Measurements from ENCODE around the gene PYGB.

The PYGB gene

GRCh38 chr20:25316506-25317190, 68.8 kb downstream of the PYGB start:
- WGBS = 97% methylated on average over 11 of the region's 11 CpGs
- peaks cover 28% of the 10 kb centered on the region for H3K36me3 ChIP-seq (ENCODE audit: insufficient read depth, low read length)

GRCh38 chr20:25317351-25318075, 69.6 kb downstream of the PYGB start:
- H3K9ac ChIP-seq (ENCODE audit: low read depth, low read length) = no peak overlapping the region
- H3K36me3 ChIP-seq (ENCODE audit: insufficient read depth, low read length) = peaks cover 34% of the 10 kb centered on the region
- WGBS = 91% methylated on average over 17 of the region's 17 CpGs
- H3K4me1 ChIP-seq (ENCODE audit: insufficient read depth, low read length) = no peaks in the 10 kb centered on the region
- no peak overlapping the region for H3K27ac ChIP-seq (ENCODE audit: low read depth, low read length)
- no peaks in the 10 kb centered on the region for H3K9me3 ChIP-seq (ENCODE audit: insufficient read depth, low read depth, low read length)
- H3K4me3 ChIP-seq (ENCODE audit: low read length) = no peak overlapping the region
- H3K27me3 ChIP-seq (ENCODE audit: insufficient read depth, low read length) = no peaks in the 10 kb centered on the region

More at GRCh38 chr20:25316506-25317190, 68.8 kb downstream of the PYGB start:
- Histone ChIP-seq H3K9me3 (ENCODE audit: insufficient read depth, low read depth, low read length) (no peaks in the 10 kb centered on the region), H3K4me3 (ENCODE audit: low read length) (no peak overlapping the region), H3K27ac (ENCODE audit: low read depth, low read length) (no peak overlapping the region), H3K4me1 (ENCODE audit: insufficient read depth, low read length) (no peaks in the 10 kb centered on the region), H3K9ac (ENCODE audit: low read depth, low read length) (no peak overlapping the region), H3K27me3 (ENCODE audit: insufficient read depth, low read length) (no peaks in the 10 kb centered on the region)

- H3K4me3 ChIP-seq (ENCODE audit: low read length) = no peak overlapping the region
- H3K27me3 ChIP-seq (ENCODE audit: insufficient read depth, low read length) = no peaks in the 10 kb centered on the region
- H3K4me1 ChIP-seq (ENCODE audit: insufficient read depth, low read length) = no peaks in the 10 kb centered on the region
- H3K9me3 ChIP-seq (ENCODE audit: insufficient read depth, low read depth, low read length) = no peaks in the 10 kb centered on the region
- H3K27ac ChIP-seq (ENCODE audit: low read depth, low read length) = no peak overlapping the region
- peaks cover 41% of the 10 kb centered on the region for H3K36me3 ChIP-seq (ENCODE audit: insufficient read depth, low read length)
- 92% methylated on average over 16 of the region's 16 CpGs for WGBS
- H3K9ac ChIP-seq (ENCODE audit: low read depth, low read length) = no peak overlapping the region
Measured at GRCh38 chr20:25318471-25319240, 70.8 kb downstream of the PYGB start.

- Histone ChIP-seq H3K36me3 (ENCODE audit: insufficient read depth, low read length) (peaks cover 35% of the 10 kb centered on the region), H3K4me3 (ENCODE audit: low read length) (no peak overlapping the region), H3K27me3 (ENCODE audit: insufficient read depth, low read length) (no peaks in the 10 kb centered on the region), H3K9me3 (ENCODE audit: insufficient read depth, low read depth, low read length) (no peaks in the 10 kb centered on the region), H3K9ac (ENCODE audit: low read depth, low read length) (no peak overlapping the region), H3K4me1 (ENCODE audit: insufficient read depth, low read length) (peaks cover 5% of the 10 kb centered on the region; the same call in 1 of the 2 replicates), H3K27ac (ENCODE audit: low read depth, low read length) (no peak overlapping the region)
- 94% methylated on average over 11 of the region's 11 CpGs for WGBS
Measured at GRCh38 chr20:25319241-25320034, 71.6 kb downstream of the PYGB start.

- 91% methylated on average over 13 of the region's 13 CpGs for WGBS
- peaks cover 5% of the 10 kb centered on the region; the same call in 1 of the 2 replicates for H3K4me1 ChIP-seq (ENCODE audit: insufficient read depth, low read length)
- H3K9me3 ChIP-seq (ENCODE audit: insufficient read depth, low read depth, low read length) = no peaks in the 10 kb centered on the region
- no peaks in the 10 kb centered on the region for H3K27me3 ChIP-seq (ENCODE audit: insufficient read depth, low read length)
- no peak overlapping the region for H3K27ac ChIP-seq (ENCODE audit: low read depth, low read length)
- H3K4me3 ChIP-seq (ENCODE audit: low read length) = no peak overlapping the region
- H3K36me3 ChIP-seq (ENCODE audit: insufficient read depth, low read length) = peaks cover 31% of the 10 kb centered on the region
- no peak overlapping the region for H3K9ac ChIP-seq (ENCODE audit: low read depth, low read length)
Measured at GRCh38 chr20:25320035-25320800, 72.3 kb downstream of the PYGB start.

- Histone ChIP-seq H3K27me3 (ENCODE audit: insufficient read depth, low read length) (no peaks in the 10 kb centered on the region), H3K4me3 (ENCODE audit: low read length) (no peak overlapping the region), H3K36me3 (ENCODE audit: insufficient read depth, low read length) (peaks cover 31% of the 10 kb centered on the region), H3K4me1 (ENCODE audit: insufficient read depth, low read length) (peaks cover 5% of the 10 kb centered on the region; the same call in 1 of the 2 replicates), H3K27ac (ENCODE audit: low read depth, low read length) (no peak overlapping the region), H3K9ac (ENCODE audit: low read depth, low read length) (no peak overlapping the region), H3K9me3 (ENCODE audit: insufficient read depth, low read depth, low read length) (no peaks in the 10 kb centered on the region)
- 93% methylated on average over 5 of the region's 5 CpGs for WGBS
Measured at GRCh38 chr20:25321262-25321831, 73.5 kb downstream of the PYGB start.

GRCh38 chr20:25321991-25322390, 74.1 kb downstream of the PYGB start:
- over 99% methylated on average over 3 of the region's 4 CpGs for WGBS
- no peak overlapping the region for H3K27ac ChIP-seq (ENCODE audit: low read depth, low read length)

GRCh38 chr20:25323496-25324246, 75.8 kb downstream of the PYGB start:
- Histone ChIP-seq H3K27ac (ENCODE audit: low read depth, low read length) (no peak overlapping the region), H3K9ac (ENCODE audit: low read depth, low read length) (no peak overlapping the region), H3K36me3 (ENCODE audit: insufficient read depth, low read length) (peaks cover 27% of the 10 kb centered on the region), H3K27me3 (ENCODE audit: insufficient read depth, low read length) (no peaks in the 10 kb centered on the region), H3K4me1 (ENCODE audit: insufficient read depth, low read length) (peaks cover 5% of the 10 kb centered on the region; the same call in 1 of the 2 replicates), H3K4me3 (ENCODE audit: low read length) (no peak overlapping the region), H3K9me3 (ENCODE audit: insufficient read depth, low read depth, low read length) (no peaks in the 10 kb centered on the region)
- WGBS = 86% methylated on average over 12 of the region's 12 CpGs

More at GRCh38 chr20:25321991-25322390, 74.1 kb downstream of the PYGB start:
- H3K9ac ChIP-seq (ENCODE audit: low read depth, low read length) = no peak overlapping the region
- H3K27me3 ChIP-seq (ENCODE audit: insufficient read depth, low read length) = no peaks in the 10 kb centered on the region
- H3K4me1 ChIP-seq (ENCODE audit: insufficient read depth, low read length) = peaks cover 5% of the 10 kb centered on the region; the same call in 1 of the 2 replicates
- peaks cover 28% of the 10 kb centered on the region for H3K36me3 ChIP-seq (ENCODE audit: insufficient read depth, low read length)
- no peak overlapping the region for H3K4me3 ChIP-seq (ENCODE audit: low read length)
- no peaks in the 10 kb centered on the region for H3K9me3 ChIP-seq (ENCODE audit: insufficient read depth, low read depth, low read length)

GRCh38 chr20:25324412-25324811, 76.5 kb downstream of the PYGB start:
- H3K4me3 ChIP-seq (ENCODE audit: low read length) = no peak overlapping the region
- H3K27me3 ChIP-seq (ENCODE audit: insufficient read depth, low read length) = no peaks in the 10 kb centered on the region
- no peaks in the 10 kb centered on the region for H3K9me3 ChIP-seq (ENCODE audit: insufficient read depth, low read depth, low read length)
- 77% methylated on average over 5 of the region's 5 CpGs for WGBS
- peaks cover 27% of the 10 kb centered on the region for H3K36me3 ChIP-seq (ENCODE audit: insufficient read depth, low read length)
- peaks cover 5% of the 10 kb centered on the region; the same call in 1 of the 2 replicates for H3K4me1 ChIP-seq (ENCODE audit: insufficient read depth, low read length)
- H3K27ac ChIP-seq (ENCODE audit: low read depth, low read length) = no peak overlapping the region
- no peak overlapping the region for H3K9ac ChIP-seq (ENCODE audit: low read depth, low read length)
